ENCODE measurements around the gene BAIAP3.

DNA sequence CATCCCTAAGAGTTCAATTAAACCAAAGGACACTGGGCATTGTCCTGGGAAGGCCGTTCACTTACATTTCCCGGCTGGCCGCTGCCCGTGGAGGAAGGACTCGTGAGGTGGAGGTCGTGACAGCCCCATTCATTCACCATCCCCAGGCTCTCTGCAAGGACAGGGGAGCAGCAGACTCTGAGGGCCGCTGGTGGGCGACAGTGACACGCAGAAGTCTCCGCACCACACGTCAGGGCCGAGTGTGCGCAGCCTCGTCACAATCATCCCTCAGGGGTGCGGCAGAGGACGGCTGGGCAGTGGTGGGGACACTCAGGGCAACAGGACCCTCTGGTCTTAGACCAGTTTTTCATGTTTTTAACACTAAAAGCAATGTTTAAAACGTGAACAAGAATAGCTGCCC, 59.4 kb downstream of the BAIAP3 start:
- TF ChIP-seq, protein P1, sequence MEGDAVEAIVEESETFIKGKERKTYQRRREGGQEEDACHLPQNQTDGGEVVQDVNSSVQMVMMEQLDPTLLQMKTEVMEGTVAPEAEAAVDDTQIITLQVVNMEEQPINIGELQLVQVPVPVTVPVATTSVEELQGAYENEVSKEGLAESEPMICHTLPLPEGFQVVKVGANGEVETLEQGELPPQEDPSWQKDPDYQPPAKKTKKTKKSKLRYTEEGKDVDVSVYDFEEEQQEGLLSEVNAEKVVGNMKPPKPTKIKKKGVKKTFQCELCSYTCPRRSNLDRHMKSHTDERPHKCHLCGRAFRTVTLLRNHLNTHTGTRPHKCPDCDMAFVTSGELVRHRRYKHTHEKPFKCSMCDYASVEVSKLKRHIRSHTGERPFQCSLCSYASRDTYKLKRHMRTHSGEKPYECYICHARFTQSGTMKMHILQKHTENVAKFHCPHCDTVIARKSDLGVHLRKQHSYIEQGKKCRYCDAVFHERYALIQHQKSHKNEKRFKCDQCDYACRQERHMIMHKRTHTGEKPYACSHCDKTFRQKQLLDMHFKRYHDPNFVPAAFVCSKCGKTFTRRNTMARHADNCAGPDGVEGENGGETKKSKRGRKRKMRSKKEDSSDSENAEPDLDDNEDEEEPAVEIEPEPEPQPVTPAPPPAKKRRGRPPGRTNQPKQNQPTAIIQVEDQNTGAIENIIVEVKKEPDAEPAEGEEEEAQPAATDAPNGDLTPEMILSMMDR (IDR thresholded peaks at IDR 0.05), result no peak
- no peak for TF ChIP-seq POLR2A (IDR thresholded peaks at IDR 0.05)
